Activated naive CD4-positive, alpha-beta T cell treated with anti-CD3 and anti-CD28 coated beads, Interleukin-2, amount 10 ng/mL, durations not matched to agents 5 hours and 36 hours (primary cell): ENCODE data around the gene TMED6. TPM values are rescaled to one million over a fixed set of nuclear protein-coding genes. Genes with fewer than 3 reads are reported as not detected.

Experiments used
- total RNA-seq, 2 experiments: library from RNA; stranded (reverse); gene quantifications; one replicate each; pipeline ENCODE4 v1.2.3, GENCODE V29; 2021

Gene TMED6
- total RNA-seq = 1 to 10 TPM; 2.3 to 2.9 TPM

GRCh38 chr16:69351309-69352027, at the start of gene TMED6:
TMED6 (minus strand) TSS chr16:69351786; CDS start chr16:69351753, 33 bp downstream.

GRCh38 chr16:69339289-69340094, 12.1 kb downstream of the TMED6 start, which contains the start of the genes COG8 and NIP7:
COG8 (minus strand) TSS chr16:69339564; CDS start chr16:69339552, 12 bp downstream.
NIP7 (plus strand) TSS chr16:69339772; CDS start chr16:69339830, 58 bp downstream.

DNA sequence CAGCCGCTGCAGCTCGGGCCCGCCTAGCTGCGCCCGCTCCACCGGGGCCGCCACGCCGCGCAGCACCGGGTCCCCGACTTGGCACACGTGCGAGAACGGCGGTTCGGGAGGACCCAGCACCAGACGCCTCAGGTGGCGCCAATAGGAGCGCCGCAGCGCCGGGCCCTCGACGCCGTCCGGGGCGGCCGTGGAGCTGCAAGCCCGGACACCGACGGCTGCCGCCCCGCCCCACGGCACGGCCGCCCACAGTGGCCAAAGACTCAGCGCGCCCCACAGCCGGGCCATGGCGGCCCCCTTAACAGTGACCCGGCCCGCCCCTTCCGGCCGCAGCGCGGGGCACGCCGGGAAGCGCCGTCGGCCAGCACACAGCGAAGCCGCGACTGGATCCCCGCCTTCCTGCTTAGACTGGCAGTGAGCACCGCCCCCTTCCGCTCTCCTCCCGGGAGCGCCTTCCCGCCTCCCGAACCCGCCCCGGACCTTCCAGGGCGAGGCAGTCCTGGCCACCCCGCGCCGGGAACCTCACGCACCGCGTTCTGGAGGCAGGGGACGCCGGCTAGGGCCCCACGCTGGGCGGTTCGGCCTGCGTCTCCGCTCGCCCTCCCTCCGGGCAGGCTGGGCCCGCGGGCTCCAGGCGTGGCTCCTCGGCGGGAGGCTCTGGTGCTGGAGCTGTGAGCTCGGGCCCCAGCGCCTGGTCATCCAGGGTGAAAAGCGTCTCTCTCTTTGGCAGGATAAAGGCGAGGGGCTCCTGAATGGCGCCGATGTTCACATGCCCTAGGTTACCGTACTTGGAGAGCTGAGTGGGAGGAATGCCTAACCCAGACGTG, 21.1 kb downstream of the TMED6 start, which contains the start of gene PDF:
Gene PDF, minus strand, starts transcription at position 303 of the 824 bp plus-strand sequence. Its CDS starts 18 bp downstream, at position 285.

DNA sequence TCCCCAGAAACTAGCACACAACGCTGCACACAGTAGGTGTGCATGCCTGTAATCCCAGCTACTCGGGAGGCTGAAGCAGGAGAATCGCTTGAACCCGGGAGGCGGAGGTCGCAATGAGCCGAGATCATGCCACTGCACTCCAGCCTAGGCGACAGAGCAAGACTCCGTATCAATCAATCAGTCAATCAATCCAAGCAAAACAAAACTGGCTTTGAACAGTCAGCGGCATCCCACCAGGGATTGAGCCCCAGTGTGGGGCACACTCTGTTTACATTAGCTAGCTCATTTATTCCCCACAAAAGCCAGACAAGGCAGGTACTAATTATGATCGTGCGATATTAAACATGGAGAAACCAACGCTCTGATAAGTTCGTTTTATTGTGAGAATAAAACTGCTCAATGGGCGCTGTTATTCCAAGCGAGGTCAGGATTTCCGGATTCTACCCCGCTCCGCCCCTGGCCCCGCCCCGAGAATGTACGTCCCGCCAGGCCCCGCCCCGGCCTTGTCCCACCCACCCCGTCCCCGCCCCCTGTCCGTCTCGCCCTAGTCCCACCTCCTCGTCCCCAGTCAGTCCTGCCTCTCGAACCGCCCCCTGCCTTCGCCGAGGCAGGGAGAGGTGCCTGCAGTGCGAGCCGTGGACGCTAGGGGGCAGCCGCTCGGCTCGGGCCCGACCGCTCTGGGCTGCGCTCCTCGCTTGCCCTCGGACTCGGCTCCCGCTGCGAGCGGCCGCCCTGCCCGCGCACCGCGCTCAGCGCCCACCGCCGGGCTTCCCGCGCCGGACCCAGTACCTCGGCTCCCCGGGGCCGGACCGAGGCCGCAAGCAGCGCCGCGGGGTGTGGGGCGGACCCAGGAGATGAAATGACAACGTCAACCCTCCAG, 40.7 kb downstream of the TMED6 start, which contains the start of gene VPS4A:
Gene VPS4A, plus strand, starts transcription at position 698 of the 880 bp plus-strand sequence. Its CDS starts 162 bp downstream, at position 860.

Other genes with a start within 250 kb of the TMED6 start
- under 1 TPM; 0.43 to 0.48 TPM for gene HAS3, start 246.1 kb downstream of the TMED6 start, total RNA-seq
- 100 to 1,000 TPM; 117 to 123 TPM for gene CHTF8, start 219.2 kb downstream of the TMED6 start, total RNA-seq
- gene UTP4, start 219.1 kb downstream of the TMED6 start, total RNA-seq = 10 to 100 TPM; 44.3 to 45.1 TPM
- 10 to 100 TPM; 17.4 to 18.2 TPM for gene SNTB2, start 164.6 kb downstream of the TMED6 start, total RNA-seq
- gene VPS4A, start 40.4 kb downstream of the TMED6 start, total RNA-seq = 10 to 100 TPM; 31.8 to 33.2 TPM
- gene PDF, start 21.2 kb downstream of the TMED6 start, total RNA-seq = 10 to 100 TPM; 10.6 to 11.6 TPM
- 10 to 100 TPM; 34.8 to 35.1 TPM for gene COG8, start 12.2 kb downstream of the TMED6 start, total RNA-seq
- 10 to 100 TPM; 33.9 to 35.4 TPM for gene NIP7, start 12.0 kb downstream of the TMED6 start, total RNA-seq
- 10 to 100 TPM; 36.5 to 42.4 TPM for gene TERF2, start 34.2 kb upstream of the TMED6 start, total RNA-seq
- 100 to 1,000 TPM; 130 to 137 TPM for gene CYB5B, start 72.8 kb upstream of the TMED6 start, total RNA-seq
- 10 to 100 TPM; 17.6 to 17.8 TPM for gene NFAT5, start 214.2 kb upstream of the TMED6 start, total RNA-seq